GM19099 (cell line): ENCODE results near the gene HYDIN.

Source experiments
- POLR2A ChIP-seq: IDR thresholded peaks from 3 replicates; pipeline ENCODE4 v1.6.1; 2011; ENCODE audit warnings: low read depth; ENCODE audit not compliant: insufficient read length; ENCODE audit errors: extremely low read depth

Gene HYDIN

DNA sequence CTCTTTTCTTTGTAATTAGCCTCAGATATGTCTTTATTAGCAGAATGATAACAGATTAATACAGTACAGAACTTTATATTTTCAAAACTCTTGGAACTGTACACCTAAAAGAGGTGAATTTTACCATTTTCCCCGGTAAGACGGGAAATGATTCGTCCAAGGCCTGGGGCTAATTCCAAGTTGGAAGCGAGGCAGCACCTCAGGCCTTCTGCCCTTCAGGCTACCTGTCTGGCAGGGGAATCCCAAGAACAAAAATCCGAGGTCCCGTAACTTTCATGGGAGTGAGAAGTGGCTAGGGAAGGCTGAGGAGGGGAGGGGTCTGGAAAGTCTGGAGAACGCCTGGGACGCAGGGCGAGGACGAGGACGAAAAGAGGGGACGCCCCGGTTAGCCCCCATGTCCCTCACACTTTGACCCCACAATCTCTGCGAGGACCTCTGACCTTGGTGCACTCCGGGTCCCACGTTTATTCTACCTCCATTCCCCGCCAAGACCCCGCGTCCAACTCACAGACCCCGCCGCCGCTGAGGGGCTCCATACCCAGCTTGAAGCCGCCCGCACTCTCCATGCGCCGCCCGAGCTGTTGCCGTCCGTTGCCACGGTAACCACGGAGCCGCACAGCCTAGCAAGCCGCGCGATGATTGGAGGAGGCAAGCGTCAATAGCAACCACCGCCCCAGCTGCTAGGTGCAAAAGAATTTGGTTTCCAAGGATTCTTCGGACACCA lies at the start of gene HYDIN:
Gene HYDIN, minus strand, starts transcription at position 601 of the 724 bp plus-strand sequence. CDS start 43,827 bp downstream, outside the sequence.
- TF ChIP-seq POLR2A: no peak

- TF ChIP-seq POLR2A: no peak
Observed at GRCh38 chr16:71276589-71277334, 46.2 kb upstream of the HYDIN start.

- no peak for TF ChIP-seq POLR2A
Observed at GRCh38 chr16:71273384-71273783, 42.9 kb upstream of the HYDIN start.

GRCh38 chr16:71264299-71264698 lies 33.8 kb upstream of the HYDIN start:
- no peak for TF ChIP-seq POLR2A

GRCh38 chr16:71263582-71263981 lies 33.1 kb upstream of the HYDIN start:
- TF ChIP-seq POLR2A: no peak

DNA sequence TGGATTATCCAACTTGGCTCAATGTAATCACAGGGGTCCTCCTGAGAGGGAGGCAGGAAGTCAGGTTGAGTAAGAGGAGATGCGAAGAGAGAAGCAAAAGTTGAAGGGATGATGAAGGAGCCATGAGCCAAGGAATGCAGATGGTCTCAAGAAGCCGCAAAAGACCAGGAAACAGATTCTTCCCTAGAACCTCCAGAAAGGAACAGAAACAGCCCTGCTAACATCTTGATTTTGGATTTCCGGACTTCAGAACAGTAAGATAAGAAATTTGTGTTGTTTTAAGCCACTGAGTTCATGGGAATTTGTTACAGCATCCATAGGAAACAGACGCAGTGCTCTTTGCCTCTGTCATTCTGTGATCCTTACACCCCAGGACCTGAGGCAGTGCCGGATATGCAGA lies 31.9 kb upstream of the HYDIN start:
- no peak for TF ChIP-seq POLR2A

GRCh38 chr16:71260995-71261394 lies 30.5 kb upstream of the HYDIN start:
- no peak for TF ChIP-seq POLR2A

DNA sequence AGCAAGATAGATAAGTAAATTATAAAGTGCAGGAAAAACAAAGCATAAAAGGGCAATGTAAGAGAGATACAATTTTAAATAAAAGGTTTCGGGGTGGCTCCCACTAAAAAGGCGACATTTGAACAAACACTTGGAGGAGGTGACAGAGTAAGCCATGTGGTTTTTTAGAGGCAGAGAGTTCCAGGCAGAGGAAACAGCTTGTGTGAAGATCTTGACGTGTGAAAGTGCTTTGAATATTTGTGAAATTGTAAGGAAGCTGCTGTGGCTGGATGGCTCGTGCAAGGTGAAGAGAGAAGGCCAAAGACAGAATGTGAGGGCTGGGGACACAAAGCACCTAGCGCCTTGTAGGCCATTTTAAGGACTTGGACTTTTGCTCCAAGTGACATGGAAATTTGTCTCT lies 28.6 kb upstream of the HYDIN start:
- no peak for TF ChIP-seq POLR2A

DNA sequence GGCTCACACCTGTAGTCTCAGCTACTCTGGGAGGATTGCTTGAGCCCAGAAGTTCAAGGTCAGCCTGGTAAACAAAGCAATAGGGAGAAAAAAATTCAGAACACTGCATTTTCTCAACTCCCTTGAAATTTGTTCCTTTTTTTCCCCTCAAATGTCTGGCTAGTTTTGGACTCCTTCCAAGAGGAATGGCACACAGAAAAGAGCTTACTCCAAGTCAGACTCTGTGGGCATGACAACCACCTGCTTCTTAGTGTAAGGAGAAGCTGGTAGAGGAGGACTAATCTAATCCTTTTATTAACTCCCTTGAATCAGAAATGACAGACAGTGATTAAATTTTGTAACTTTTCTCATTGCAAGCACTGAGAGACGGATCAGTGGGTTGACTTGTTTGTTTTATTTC lies 27.9 kb upstream of the HYDIN start:
- TF ChIP-seq POLR2A: no peak

GRCh38 chr16:71257768-71258167 lies 27.2 kb upstream of the HYDIN start:
- no peak for TF ChIP-seq POLR2A

GRCh38 chr16:71255721-71256120 lies 25.2 kb upstream of the HYDIN start:
- no peak for TF ChIP-seq POLR2A

GRCh38 chr16:71254832-71255525 lies 24.5 kb upstream of the HYDIN start:
- no peak for TF ChIP-seq POLR2A

DNA sequence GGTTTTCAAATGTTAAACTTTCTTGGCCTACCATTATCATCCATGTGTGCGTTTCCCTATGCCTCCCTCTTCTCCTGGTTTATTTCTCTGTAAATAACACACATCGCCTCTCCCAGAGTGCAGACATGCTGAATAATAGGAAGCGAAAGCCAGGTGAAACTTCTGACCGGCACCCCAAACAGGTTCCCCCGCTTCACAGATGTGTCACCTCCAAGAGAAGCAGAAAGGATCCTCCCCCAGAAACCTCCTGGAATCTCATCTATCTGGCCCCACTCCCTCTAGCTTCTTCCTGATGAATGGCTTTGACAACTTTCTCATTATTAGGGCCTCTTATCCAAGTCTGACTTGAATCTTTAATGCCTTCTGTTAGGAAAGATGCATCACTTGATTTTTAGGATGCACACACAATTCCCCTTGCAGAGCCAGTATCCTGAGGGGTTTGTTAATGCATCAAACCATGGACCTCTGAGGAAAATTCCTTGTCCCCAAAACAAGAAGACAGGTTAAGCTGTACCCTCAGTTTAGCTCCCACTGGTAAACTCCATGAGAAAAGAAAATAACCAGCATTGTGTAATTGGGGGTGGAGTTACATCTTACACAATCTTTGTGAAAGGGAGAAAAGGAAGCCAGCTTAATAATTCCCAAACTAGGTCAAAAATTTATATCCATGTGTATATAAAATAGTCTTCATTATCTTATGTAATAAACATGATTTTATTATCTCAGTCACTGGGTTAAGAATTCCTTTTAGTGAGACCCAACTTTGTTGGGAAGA lies 20.1 kb upstream of the HYDIN start:
- no peak for TF ChIP-seq POLR2A

- no peak for TF ChIP-seq POLR2A
Observed at GRCh38 chr16:71249399-71249798, 18.9 kb upstream of the HYDIN start.

DNA sequence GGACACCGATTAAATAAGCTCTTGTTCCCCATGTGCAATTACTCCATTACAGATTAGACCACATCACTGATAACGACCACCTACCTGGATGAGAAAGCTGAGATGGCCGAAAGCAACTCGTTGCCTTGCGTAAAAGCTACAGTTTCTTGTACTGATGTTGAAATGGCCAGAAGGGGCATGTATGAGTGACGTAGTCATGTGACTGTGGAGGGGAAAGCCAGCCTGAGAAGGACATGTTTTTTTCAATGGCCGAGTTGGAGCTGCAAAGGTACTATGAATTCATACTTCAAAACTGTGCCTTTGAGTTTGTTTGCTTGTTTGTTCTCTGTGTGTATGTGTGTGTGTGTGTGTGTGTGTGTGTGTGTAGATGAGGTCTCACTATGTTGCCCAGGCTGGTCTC lies 17.0 kb upstream of the HYDIN start:
- no peak for TF ChIP-seq POLR2A
